HCT116 (cell line): ENCODE data around the gene UAP1L1. TPM values are rescaled to one million over a fixed set of nuclear protein-coding genes. Genes with fewer than 3 reads are reported as not detected.
"Not testable (repeated sequence)": the region's sequence is repeated elsewhere in the genome, so short reads cannot be mapped to it uniquely, and the experiment has no call there.

ENCODE experiments used
- ATAC-seq: fragments of 200-7000 bp; cut with Tn5 transposase; 2 replicates; pipeline ENCODE4 v1.9.1; 2020; ENCODE audit warnings: mild to moderate bottlenecking, moderate library complexity
- BruUV-seq: library from RNA; stranded (reverse); fragments of 400-500 nt; replicated peaks from 2 replicates; lab custom pipeline; 2021; lab: Mats Ljungman, UMichigan
- CTCF ChIA-PET: fragments of 300-600 bp; sonication (Branson Sonifier 250); formaldehyde crosslinking; loops from one replicate; lab custom pipeline; 2021; ENCODE audit warnings: antibody characterized with exemption; lab: Charles Lee
- POLR2A ChIA-PET: fragments of 300-600, 350-600 bp; sonication (Branson Sonifier 250); formaldehyde crosslinking; loops from one replicate; lab custom pipeline; 2021; ENCODE audit warnings: antibody characterized with exemption; lab: Charles Lee
- RAD21 ChIA-PET, 2 experiments: fragments of 300-600 bp; sonication (Branson Sonifier 250); formaldehyde crosslinking; loops; one replicate each; lab custom pipeline; 2023; ENCODE audit warnings: low total read pairs in 2 of 2; ENCODE audit not compliant: uncharacterized antibody in 2 of 2, unreplicated experiment in 2 of 2, low non-redundant PET in 1 of 2; lab: Charles Lee
- DNase-seq: peaks from one replicate; pipeline ENCODE4 v3.0.0-alpha.2; 2010; ENCODE audit warnings: low read depth, low spot score
- H2AFZ ChIP-seq: fragments of 200-600 bp; shearing (Covaris generic), sonication (generic); 2 replicates; pipeline ENCODE4 v1.6.1; 2017; ENCODE audit warnings: low read depth, mixed run types, mixed read lengths, antibody characterized with exemption, low read length; ENCODE audit not compliant: poor library complexity, severe bottlenecking
- H3K27ac ChIP-seq: 2 replicates; pipeline ENCODE4 v1.5.1; 2012; ENCODE audit warnings: low read depth, low read length
- H3K27me3 ChIP-seq: fragments of 200-600 bp; sonication (generic); 2 replicates; pipeline ENCODE4 v1.6.1; 2016; ENCODE audit warnings: mixed run types, low read length, mixed read lengths; ENCODE audit not compliant: insufficient read depth
- H3K36me3 ChIP-seq, 2 experiments: fragments of 200-500 bp in 1 of 2; fragments of 200-600 bp in 1 of 2; sonication (Bioruptor generic) in 1 of 2; sonication (generic) in 1 of 2; 2 replicates each; pipeline versions ENCODE4 v1.5.1 to v1.6.1; 2014 to 2016; ENCODE audit warnings: low read length in 2 of 2, inconsistent platforms in 1 of 2, mixed read lengths in 1 of 2, mixed run types in 1 of 2; ENCODE audit not compliant: insufficient read depth in 2 of 2, control insufficient read depth in 1 of 2
- H3K4me1 ChIP-seq, 2 experiments: fragments of 200-600 bp in 1 of 2; sonication (generic) in 1 of 2; 2 replicates each; pipeline versions ENCODE4 v1.5.1 to v1.6.1; 2012 to 2017; ENCODE audit warnings: low read length in 2 of 2, inconsistent platforms in 1 of 2, mild to moderate bottlenecking in 1 of 2, mixed read lengths in 1 of 2, mixed run types in 1 of 2, moderate library complexity in 1 of 2; ENCODE audit not compliant: insufficient read depth in 2 of 2, control insufficient read depth in 1 of 2
- H3K4me2 ChIP-seq: fragments of 200-600 bp; sonication (generic); 2 replicates; pipeline ENCODE4 v1.6.1; 2017; ENCODE audit warnings: mixed run types, low read length, mixed read lengths
- H3K4me3 ChIP-seq, 2 experiments: fragments of 200-600 bp in 1 of 2; sonication (generic) in 1 of 2; replicated peaks in 1 of 2; 2 replicates each; pipeline ENCODE4 v1.5.1; 2011 to 2016; ENCODE audit warnings: low read length in 2 of 2, control low read depth in 1 of 2, low read depth in 1 of 2, mild to moderate bottlenecking in 1 of 2, mixed read lengths in 1 of 2, mixed run types in 1 of 2
- H3K79me2 ChIP-seq: fragments of 200-600 bp; sonication (generic); 2 replicates; pipeline ENCODE4 v1.6.1; 2017; ENCODE audit warnings: mild to moderate bottlenecking, mixed run types, low read length, moderate library complexity, mixed read lengths; ENCODE audit not compliant: insufficient read depth
- H3K9ac ChIP-seq: fragments of 200-600 bp; sonication (generic); 2 replicates; pipeline ENCODE4 v1.6.1; 2016; ENCODE audit warnings: low read length, mixed read lengths
- H3K9me2 ChIP-seq: fragments of 200-600 bp; sonication (generic), shearing (Covaris generic); 2 replicates; pipeline ENCODE4 v1.6.1; 2017; ENCODE audit warnings: mixed run types, mild to moderate bottlenecking, moderate library complexity; ENCODE audit not compliant: insufficient read depth
- H3K9me3 ChIP-seq, 2 experiments: fragments of 200-500 bp in 1 of 2; fragments of 200-600 bp in 1 of 2; sonication (Bioruptor generic) in 1 of 2; sonication (generic) in 1 of 2; 2 replicates each; pipeline ENCODE4 v1.6.1; 2014 to 2017; ENCODE audit warnings: low read length in 2 of 2, mixed read lengths in 2 of 2, inconsistent platforms in 1 of 2, low read depth in 1 of 2, mild to moderate bottlenecking in 1 of 2, mixed run types in 1 of 2, moderate library complexity in 1 of 2; ENCODE audit not compliant: control insufficient read depth in 1 of 2, insufficient read depth in 1 of 2
- H4K20me1 ChIP-seq: fragments of 200-600 bp; sonication (generic), shearing (Covaris generic); 2 replicates; pipeline ENCODE4 v1.6.1; 2017; ENCODE audit warnings: mixed run types, mild to moderate bottlenecking, moderate library complexity; ENCODE audit not compliant: insufficient read depth
- CEBPB ChIP-seq: IDR thresholded peaks from 2 replicates; pipeline ENCODE4 v1.6.1; 2012; ENCODE audit warnings: low read depth
- ELF1 ChIP-seq: IDR thresholded peaks from 2 replicates; pipeline ENCODE4 v1.6.1; 2012; ENCODE audit warnings: low read depth, borderline replicate concordance
- EZH2phosphoT487 ChIP-seq: fragments of 200-600 bp; IDR thresholded peaks from 2 replicates; pipeline ENCODE4 v1.6.1; 2018; ENCODE audit warnings: antibody characterized with exemption, borderline replicate concordance
- JUND ChIP-seq: IDR thresholded peaks from 2 replicates; pipeline ENCODE4 v1.6.1; 2012
- SIN3A ChIP-seq: IDR thresholded peaks from 2 replicates; pipeline ENCODE4 v1.6.1; 2012; ENCODE audit warnings: low read depth
- SP1 ChIP-seq: IDR thresholded peaks from 2 replicates; pipeline ENCODE4 v1.6.1; 2012; ENCODE audit warnings: low read depth
- intact Hi-C: fragments of 100-400 bp; cut with micrococcal nuclease; formaldehyde crosslinking; loops from 2 replicates; pipeline ENCODE4 v1.10.0; 2022
- total RNA-seq: library from RNA; stranded (reverse); gene quantifications from one replicate; pipeline ENCODE4 v1.2.1, GENCODE V29; 2021; ENCODE audit not compliant: unreplicated experiment

UAP1L1 gene
- total RNA-seq, 1 experiment from 2014 or later: 11.0 TPM

GRCh38 chr9:137062384-137062783 is 14.9 kb upstream of the UAP1L1 start:
- Histone ChIP-seq H3K9me3 (no peaks in the 10 kb centered on the region), H3K4me1 (peaks cover 5 to 18% of the 10 kb centered on the region in 2 experiments; a peak in 3 of 4 replicates), H3K4me3 (no peak overlapping the region), H3K36me3 (peaks cover 2 to 8% of the 10 kb centered on the region in 2 experiments; a peak in 1 of 4 replicates), H3K9ac (no peak overlapping the region), H3K9me2 (no peaks in the 10 kb centered on the region), H2AFZ (no peak overlapping the region), H3K4me2 (no peak overlapping the region), H3K27ac (no peak overlapping the region), H4K20me1 (no peaks in the 10 kb centered on the region), H3K27me3 (no peaks in the 10 kb centered on the region), H3K79me2 (peaks cover 19% of the 10 kb centered on the region)
- intact Hi-C loops: no loop called here
- ChIA-PET CTCF (no interaction called here), POLR2A (no interaction called here), RAD21 (no interaction called here)
- DNase-seq: no peak
- peak; percentile 23; the same call in 1 of the 2 replicates for ATAC-seq
- TF ChIP-seq EZH2phosphoT487: no peak
- TF ChIP-seq JUND: no peak
- no peak for TF ChIP-seq ELF1
- TF ChIP-seq SIN3A: no peak
- TF ChIP-seq SP1: no peak
- TF ChIP-seq CEBPB: no peak
- TSS peak; percentile 53 for BruUV-seq

DNA sequence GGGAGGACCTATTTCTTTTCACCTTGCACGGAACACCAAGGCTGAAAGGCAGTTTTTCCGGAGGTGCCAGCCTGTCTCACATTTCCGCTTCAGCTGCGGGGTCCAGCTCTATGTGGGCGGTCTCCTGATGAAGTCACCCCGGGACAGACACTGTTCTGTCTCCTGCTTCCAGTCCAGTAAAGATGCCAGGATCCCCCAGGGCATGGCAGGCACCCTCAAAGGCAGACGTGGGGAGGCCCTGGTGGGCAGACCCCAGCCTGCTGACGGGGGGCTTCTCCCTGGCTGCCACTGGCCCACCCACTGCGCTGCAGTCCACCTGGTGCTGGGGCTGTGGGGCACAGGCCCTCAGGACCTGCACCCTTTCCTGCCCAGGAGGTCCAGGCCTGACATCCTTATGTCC is 14.5 kb upstream of the UAP1L1 start:
- CTCF ChIA-PET, H4K20me1 ChIP-seq, ATAC-seq, RAD21 ChIA-PET, H2AFZ ChIP-seq, H3K27me3 ChIP-seq, DNase-seq, H3K9ac ChIP-seq, H3K4me2 ChIP-seq, H3K36me3 ChIP-seq, intact Hi-C loops, BruUV-seq, H3K9me3 ChIP-seq, POLR2A ChIA-PET, H3K4me3 ChIP-seq, H3K9me2 ChIP-seq, H3K27ac ChIP-seq: not testable (repeated sequence)
- peaks cover 4 to 22% of the 10 kb centered on the region in 2 experiments for H3K4me1 ChIP-seq
- peaks cover 23% of the 10 kb centered on the region for H3K79me2 ChIP-seq
